NCI-H524 treated with DMSO at 0.1 percent for 48 hours (cell line): ENCODE measurements around the gene CCT6B.
"Not testable (repeated sequence)": the region's sequence is repeated elsewhere in the genome, so short reads cannot be mapped to it uniquely, and the experiment has no call there.

Experiments used
- DNase-seq: peaks from one replicate; lab custom pipeline; 2025; lab: John Stamatoyannopoulos, UW

CCT6B gene

DNA sequence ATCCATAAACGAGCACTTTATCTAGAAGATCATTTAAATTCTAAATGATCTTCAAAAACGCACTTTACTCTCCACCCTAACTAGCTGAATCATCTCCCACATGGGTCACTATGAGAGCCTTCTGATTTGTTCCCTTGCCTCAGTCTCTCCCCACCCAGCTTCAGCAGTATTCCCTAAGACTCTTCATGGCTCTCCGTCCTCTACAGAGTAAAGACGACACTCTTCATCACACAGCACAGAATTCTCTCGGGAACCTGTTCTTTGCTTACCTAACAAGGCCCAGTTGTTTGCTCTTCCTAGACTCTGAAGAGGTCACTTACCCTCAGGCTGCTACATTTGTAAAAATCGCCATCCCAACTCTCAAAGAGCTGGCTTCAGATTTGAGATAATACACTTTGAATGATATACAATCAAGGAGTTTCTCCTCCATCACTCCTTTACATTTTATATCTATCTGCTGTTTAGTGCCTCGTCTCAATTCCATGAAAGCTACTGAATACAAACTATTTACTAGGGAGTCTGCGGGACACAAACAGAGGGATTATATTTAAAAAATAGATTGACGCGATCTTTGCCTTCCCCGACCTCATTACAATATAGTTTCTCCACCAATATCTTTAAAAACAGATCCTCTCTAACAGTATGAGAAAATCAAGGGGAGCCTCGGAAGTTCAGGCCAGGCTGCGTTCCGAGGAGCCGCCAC is 18.5 kb upstream of the CCT6B start:
- no peak for DNase-seq

DNA sequence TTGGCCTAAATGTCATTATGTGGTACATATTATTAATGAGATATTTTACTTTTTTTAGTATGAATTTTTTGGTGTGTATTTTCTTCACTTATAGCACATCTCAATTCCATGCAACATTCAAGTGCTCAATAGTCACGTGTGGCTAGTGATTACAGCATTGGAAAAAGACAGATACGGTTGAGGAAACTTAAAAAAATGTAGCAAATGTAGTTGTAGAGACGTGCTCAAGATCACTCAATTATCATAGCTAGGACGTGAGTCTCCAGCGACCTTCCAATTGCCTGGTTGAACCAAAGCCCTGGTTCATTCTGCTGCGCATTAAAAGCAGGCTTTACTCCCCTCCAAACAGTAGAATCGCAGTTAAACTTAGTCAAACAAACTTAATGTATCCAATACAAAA is 17.9 kb upstream of the CCT6B start:
- DNase-seq: no peak

DNA sequence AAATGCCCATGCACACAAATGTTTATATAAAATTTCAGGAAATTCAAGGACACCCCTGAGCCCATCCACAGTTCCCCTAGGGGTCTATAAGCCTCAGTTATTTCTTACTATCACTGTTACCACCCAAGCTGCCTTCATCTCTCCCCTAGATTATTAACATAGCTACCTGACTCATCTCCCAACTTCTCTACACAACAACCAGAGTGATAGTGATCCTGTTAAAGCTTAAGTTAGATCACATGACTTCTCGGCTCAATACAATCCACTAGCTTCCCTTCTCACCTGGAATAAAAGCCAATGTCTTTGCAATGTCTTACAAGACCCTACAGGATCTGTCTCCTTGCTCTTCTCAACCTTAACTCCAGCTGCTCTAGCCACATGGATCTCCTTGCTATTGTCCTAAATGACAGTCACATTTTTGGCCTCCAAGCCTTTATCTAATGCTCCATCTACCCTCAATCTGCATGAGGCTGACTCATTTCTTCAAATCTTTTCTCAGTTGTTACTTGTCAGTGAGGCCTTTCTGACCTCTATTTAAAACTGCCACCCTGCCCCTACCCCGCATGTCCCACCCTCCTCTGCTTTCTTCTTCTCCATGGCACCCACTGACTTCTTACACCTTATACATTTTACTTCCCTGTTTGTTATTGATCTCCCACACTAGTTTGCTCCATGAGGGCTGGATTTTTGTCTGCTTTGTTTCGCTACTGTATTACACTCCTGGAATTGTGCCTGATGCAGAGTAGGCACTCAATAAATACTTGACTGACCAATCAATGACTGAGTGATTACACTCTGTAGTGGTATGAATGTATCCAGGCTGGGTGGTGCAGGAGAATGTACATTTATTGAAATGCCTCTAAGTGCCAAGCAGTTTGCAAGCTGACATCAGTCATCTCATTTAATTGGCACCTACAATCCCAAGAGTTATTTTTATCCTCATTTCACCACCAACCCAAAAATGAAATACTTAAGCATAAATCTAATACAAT is 13.8 kb upstream of the CCT6B start:
- DNase-seq: no peak

DNA sequence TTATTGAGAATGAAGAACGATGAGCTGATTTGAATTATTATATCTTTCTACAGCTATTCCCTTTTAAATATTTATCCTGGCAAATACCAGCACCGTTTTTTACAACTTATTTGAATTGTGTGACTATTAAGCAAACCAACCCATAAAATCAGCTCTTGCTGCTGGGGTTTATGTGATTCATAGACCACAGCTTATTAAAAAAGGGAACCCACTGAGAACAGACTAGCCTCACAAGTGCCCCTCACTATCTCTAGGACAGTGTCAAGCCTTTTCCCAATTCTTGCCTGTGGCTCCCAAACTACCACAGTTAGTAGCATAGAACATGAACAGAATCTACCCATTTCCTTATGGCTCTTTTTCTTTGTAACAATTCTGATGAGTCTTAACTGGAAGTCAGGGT is 12.9 kb upstream of the CCT6B start:
- DNase-seq: no peak

DNA sequence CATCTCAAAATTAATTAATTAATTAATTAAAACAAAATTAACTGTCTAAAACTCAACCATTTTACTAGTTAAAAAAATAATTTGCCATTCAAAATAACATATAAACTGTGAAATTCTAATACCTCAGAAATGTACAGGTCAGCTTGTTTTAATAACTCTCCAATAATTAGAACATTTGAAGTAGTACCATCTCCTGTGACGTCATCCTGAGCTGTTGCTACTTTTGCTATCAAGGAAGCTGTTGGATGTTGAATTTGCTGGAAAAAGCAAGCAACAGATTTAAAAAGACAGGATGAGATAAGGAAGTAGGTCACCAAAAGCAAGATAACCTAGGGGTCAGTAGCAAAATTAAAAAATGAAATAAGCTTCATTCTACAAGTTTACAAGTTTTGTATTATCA is 2.8 kb downstream of the CCT6B start:
- DNase-seq: no peak

DNA sequence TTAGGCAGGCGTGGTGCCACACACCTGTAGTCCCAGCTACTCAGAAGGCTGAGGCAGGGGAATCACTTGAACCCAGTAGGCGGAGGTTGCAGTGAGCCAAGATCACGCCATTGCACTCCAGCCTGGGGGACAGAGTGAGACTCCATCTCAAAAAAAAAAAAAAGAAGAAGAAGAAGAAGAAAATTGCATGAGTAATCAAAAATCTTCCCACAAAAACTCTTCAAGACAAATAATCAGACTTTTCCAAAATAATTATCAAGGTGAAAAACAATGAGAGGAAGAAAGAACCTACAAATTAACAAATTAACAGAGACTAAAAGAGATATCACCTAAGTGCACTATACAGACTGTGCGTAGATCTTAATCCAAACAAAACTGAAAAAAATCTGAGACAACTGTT is 10.5 kb downstream of the CCT6B start:
- DNase-seq: not testable (repeated sequence)

DNA sequence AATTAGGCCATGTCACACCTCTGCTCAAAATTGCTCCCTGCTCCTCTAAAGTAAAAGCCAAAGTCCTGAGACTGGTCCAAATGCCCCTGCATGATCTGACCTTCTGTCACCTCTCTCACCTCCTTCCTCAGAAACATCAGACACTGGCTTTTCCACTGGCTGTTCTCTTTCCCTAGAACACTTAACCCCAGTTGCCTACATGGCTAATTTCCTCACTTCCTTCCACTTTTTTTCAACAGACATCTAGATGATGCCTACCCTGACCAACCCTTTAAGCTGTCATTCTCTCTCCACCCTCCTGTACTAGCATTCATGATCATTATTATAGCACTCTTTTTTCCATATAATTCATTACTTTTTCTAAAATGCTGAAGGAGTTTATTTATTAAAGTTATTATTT is 31.0 kb downstream of the CCT6B start:
- no peak for DNase-seq

DNA sequence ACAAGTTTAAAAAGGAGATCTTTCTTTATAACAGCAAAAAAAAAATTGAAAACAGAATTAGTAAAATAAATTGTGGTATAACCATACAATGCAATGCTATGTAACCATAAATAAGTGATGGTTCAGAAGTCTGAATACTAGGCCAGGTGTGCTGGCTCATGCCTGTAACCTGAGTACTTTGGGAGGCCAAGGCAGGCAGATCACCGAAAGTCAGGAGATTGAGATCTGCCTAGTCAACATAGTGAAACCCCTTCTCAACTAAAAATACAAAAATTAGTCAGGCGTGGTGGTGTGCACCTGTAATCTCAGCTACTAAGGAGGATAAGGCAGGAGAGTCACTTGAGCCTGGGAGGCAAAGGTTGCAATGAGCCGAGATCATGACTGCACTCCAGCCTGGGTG is 34.6 kb downstream of the CCT6B start:
- no peak for DNase-seq

DNA sequence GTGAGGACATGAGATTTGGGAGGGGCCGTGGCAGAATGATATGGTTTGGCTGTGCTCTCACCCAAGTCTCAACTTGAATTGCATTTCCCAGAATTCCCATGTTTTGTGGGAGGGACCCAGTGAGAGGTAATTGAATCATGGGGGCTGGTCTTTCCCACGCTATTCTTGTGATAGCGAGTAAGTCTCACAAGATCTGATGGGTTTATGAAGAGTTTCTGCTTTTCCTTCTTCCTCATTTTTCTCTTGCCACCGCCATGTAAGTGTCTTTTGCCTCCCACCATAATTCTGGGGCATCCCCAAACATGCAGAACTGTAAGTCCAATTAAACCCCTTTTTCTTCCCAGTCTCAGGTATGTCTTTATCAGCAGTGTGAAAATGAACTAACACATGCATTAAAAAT is 40.6 kb downstream of the CCT6B start:
- DNase-seq: no peak

DNA sequence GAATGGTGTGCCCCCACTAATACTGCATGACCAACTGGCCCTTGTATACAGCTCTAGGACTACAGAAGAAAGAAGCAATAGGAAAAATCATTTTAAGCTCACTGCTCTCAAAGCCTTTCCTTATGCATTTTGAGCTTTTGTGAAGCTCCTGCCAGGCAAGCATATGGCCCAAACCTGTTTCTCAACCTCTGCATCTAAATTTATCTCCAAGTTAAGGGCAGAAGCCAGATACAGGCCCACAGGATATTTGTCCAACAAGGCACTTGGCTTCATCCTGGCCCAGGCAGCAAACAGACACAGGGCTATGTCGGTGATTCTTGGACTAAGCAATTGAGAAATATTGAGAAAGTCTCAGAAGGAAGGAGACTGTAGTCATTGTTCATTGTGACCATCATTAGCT is 43.9 kb downstream of the CCT6B start:
- DNase-seq: no peak

DNA sequence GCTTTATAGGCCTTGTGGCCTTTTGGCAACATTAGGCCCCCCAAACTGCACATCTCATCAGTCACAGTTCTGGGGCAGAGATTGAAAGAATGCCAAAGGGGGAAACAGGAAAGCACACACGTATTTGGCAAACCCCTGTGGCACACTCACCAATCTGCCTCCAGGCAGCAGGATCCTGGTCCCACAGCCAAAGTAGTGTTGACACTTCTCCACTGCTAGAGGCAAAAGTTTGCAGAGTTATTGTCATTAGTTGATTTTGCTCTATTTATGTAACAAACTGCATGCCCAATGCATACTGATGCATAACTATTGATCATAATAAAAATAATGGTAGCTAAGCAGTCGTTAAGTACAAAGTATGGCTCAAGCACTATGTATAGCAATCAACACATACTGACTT is 45.1 kb downstream of the CCT6B start:
- no peak for DNase-seq

DNA sequence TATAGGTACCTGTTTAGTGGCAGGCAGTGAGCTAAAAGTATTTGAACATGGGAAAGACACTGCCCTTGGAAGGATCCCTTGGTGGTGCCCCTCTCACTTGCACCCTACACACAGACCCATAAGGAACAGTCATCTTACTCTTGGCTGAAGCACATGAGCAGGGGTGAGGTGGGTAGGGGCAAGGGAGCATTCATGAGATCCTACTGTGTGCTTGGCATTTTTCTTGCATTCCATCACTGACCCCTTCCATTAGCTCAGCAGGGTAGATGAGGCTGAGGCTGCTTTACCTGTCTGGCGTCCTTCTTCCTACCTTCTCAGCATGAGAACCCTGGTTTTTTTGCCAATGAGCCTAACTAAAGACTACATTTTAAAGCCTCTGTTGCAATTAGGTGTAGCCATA is 48.3 kb downstream of the CCT6B start:
- no peak for DNase-seq

DNA sequence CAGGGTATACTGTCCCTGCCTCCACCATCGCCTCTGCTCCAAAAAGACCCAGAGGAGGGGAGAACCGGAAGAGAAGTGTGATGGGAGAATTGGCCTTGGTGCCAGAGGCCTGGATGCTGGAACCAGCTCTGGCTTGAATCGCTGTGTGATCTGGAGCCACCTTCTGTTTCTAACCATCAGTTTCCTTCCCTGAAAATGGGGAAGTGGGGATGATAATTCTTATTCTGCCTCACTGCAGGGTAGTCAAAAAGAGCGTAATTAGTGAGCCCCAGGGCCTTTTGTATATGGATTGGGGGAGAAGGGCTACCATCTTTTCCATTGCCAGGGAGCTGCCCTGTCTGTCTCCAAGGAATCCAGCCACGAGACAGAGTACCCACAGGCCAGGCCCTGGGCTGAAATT is 52.2 kb downstream of the CCT6B start:
- DNase-seq: no peak

DNA sequence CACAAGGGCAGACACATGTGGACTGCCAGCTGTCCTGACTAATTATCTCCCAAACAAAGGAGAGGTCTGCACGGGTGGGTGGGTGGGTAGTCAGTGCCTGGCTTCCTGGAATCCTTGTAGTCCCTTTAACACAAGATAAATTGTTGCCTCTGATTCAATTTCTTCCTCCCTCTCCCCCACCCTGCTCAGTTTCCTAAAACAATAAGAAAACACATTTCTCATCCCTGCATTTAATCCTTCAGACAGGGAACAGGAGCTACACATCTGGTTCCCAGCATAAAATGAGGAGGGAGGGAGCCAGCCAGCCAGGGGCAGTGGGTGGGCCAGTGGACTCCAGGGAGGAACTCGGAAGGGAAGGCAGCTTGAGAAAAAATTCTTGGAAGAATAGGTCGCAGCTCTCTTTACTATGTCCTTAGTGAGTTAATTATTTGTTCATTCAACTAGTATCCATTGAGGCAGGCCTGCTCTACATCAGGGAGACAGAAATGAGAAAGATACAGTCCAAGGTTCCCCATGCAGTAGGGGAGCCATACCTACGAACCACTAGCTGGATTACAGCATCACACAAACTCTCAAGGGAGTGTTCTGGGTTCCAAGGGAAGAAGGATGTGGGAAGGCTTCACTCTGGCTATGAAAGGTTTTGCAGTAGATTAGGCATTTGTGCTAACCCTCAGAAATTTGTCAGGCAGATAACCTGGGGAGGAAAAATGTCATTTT is 58.3 kb downstream of the CCT6B start:
- no peak for DNase-seq

DNA sequence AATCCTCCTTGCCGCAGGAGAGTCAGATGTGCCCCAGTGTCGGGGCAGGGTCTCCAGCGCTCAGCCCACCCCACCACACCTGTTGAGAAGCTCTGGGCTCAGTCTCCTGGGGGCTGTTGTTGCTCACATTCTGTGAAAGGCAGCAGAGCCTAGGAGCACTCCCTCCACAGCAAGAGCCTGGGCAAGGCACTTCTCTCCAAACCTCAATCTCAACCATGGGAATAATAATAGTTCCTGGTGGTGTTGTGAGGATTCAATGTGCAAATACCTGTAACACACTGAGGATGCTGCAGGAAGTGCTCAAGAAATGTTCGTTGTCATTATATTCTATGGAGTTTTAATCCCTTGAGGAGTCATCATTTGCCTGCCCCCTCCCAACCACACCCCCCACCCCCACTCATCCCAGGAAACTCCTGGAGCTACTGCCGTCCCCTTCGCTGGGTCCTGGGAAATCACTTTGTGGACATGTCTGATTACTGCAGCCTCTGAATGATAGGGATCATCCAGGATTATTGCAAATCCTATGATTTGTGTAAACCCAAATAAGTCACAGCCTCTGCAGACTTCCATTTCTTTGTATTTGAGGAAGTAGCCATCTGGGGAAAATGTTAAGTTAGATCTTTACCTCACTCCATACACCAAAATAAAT is 61.5 kb downstream of the CCT6B start:
- DNase-seq: no peak

DNA sequence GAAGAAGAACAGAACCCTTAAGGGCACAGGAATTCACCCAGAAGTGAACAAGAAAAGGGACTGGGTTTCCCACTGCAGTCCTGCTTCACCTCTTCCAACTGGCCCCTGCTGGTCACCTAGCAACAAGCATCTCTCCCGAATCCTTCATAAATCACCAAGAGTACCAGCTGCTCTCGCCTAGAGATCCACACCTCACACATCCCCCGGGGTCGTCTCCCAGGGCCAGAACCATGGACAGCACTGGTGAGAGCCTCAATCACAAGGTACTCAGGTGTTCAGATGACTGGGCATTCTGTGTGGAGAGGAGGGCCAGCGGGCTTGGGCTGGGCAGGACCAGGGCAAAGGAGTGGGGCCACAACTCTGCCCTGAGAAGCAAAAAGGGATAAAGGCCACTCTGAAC is 65.9 kb downstream of the CCT6B start:
- DNase-seq: no peak

DNA sequence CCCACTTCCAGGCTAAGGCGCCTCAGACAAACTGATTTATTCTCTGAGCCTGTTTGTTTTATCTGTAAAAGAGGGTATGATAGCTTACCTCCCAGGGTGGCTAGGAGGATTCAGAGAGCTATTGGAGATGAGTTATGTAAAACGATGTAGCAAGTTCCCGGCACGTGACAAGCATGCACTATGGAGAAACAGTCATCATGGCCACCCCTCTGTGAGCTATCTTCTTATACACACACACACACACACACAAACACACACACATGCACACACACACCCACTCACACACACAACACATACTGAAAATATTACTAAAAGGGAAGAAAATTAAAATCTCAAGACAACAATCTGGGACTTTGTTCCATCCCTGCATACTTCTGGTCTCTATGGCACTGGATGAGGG is 66.3 kb downstream of the CCT6B start:
- DNase-seq: no peak

DNA sequence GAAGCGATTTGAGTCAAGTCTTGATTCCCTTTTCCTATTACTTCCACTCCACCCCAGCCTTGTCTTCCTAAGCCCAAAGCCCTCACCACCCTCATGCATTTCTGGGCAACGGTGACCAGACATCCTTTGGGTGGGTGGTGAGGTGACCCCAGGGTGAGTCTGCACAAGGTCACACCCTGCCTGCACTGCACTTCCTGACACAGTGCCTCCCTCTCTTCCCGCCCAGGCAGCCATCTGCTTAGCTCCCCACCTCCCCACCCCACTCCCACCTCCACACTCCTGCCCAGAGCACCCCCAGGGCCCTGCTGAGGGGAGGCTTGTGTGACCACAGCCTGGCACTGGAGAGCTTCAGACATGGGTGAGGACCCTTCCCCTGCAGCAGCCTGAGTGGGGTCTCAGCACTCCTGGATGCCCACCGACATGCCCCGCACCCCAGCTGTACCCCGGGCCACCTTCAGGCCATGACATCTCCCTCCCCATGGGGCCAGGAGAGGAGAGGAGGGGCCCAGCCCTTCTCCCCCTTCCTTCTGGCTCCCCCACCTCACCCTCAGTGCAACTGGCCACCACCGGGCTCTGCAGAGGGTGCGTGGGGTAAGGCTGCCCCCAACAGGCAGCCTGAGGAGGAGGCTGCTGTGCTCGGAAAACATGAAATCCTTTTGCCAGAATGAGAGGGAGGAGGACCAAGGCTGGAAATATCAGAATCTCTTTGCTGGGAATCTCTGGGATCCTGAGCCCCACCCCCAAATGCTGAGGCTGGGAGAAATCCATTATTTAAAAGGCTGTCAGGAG is 68.6 kb downstream of the CCT6B start:
- DNase-seq: no peak

DNA sequence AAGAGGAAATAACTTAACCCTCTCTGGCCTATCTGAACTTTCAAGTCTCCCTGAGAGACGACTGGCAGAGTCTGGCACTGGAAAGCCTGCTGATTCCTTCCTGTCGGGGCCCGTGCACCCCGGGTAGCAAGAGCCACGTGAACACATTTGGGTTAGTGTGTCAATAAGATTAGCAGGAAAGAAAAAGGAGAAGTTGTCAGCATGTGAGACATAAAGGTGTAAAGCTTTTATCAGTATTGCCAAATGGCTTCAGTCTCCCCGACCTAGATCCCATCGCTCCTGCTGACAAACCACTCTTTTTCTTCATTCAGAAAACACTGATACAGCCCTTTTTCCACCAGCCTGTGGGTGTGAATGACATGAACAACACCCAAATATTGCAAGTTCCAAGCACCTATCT is 74.4 kb downstream of the CCT6B start:
- no peak for DNase-seq

DNA sequence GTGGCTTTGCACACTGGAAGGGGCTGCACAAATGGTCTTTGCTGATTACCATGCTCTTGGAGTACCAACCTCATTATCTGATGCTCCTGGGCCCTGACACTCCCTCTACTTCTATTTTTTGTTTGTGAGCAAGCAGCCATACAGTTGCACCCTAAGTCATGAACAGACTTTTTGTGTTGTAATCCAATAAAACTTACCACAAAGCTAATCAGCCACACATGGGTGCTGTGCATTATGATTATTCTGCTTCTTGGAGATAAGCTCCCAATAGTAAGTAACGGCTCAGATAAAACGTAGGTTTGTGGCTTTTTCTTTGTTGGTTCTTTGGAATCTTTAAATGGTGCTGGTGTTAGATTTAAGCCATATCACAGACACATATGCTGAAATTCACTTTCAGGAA is 76.2 kb downstream of the CCT6B start:
- no peak for DNase-seq

DNA sequence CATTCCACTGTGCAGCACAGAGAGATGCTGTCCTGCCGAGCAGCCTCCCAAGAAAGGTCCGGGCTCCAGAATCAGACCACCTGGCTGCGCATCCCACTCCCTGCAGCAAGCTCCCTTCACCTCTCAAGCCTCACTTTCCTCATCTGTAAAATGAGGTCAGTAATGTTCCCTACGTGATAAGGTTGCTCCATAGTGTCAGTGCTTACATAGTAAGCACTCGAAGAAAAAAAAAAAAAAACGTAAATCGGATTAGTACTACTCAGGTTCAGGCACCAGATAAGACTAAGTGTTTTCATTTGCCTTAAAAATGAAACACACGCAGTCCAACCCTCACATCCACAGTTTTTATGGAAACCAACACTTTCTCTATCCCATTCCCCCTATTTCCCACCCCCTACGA is 76.7 kb downstream of the CCT6B start:
- no peak for DNase-seq
